ENCODE measurements around the gene GALK2.
"Not testable (repeated sequence)": the region's sequence is repeated elsewhere in the genome, so short reads cannot be mapped to it uniquely, and the experiment has no call there.

Gene GALK2

DNA sequence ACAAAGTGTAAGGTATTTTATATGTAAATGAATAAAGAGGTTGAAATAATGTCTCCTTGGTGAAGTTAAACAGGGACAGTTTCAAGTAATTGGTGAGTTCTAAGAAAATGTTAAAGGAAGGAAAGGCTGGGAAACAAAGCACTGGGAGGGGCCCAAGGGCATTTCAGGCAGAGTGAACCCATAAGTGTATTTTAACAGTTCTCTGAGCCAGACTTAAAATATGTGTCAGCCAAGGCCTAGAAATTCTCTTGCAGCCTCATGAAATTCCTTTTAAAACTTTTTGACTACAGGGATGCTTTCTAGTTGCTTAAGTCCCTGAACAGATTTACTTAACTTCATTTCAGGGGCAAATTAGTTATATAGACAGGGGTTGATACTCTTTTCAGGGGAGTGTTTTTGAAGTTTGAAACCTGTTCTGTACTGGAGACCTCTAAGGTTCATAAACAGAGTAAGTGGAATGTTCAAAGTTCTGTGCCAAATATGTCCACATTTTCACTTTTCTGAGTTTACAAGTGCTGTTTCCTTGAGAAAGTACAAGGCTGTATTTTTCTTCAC is 77.6 kb downstream of the GALK2 start:
- peak; percentile 37 to 39 for DNase-seq (ENCODE audit: low read depth in 2 of 2)
- H3K4me3 ChIP-seq (replicated peaks in 1 of 2; ENCODE audit: low read depth in 2 of 2, low read length in 2 of 2) = no peak overlapping the region
- TF ChIP-seq, protein P1, sequence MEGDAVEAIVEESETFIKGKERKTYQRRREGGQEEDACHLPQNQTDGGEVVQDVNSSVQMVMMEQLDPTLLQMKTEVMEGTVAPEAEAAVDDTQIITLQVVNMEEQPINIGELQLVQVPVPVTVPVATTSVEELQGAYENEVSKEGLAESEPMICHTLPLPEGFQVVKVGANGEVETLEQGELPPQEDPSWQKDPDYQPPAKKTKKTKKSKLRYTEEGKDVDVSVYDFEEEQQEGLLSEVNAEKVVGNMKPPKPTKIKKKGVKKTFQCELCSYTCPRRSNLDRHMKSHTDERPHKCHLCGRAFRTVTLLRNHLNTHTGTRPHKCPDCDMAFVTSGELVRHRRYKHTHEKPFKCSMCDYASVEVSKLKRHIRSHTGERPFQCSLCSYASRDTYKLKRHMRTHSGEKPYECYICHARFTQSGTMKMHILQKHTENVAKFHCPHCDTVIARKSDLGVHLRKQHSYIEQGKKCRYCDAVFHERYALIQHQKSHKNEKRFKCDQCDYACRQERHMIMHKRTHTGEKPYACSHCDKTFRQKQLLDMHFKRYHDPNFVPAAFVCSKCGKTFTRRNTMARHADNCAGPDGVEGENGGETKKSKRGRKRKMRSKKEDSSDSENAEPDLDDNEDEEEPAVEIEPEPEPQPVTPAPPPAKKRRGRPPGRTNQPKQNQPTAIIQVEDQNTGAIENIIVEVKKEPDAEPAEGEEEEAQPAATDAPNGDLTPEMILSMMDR (IDR thresholded peaks at IDR 0.05; ENCODE audit: low read depth, low read length) = no peak

DNA sequence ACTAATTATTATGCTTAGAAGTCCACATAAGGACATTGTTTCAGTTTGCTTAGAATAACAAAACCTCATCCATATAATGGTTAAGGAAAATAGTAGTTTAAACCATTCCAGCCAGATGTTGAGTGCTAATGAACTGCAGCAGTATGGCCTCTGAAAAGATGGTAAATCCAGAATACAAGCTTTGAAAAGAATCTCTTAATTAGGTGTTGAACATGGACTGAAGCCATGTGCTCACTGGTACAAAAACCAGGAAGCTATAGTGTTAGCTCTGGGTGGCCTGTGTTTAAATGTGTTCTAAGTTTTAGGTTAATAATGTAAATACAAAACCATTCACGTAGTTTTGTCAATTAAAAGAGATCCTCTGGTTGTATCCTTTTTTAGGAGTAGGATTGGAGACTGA is 78.2 kb downstream of the GALK2 start:
- DNase-seq (ENCODE audit: low read depth in 2 of 2) = no peak
- TF ChIP-seq, protein P1 (IDR thresholded peaks at IDR 0.05; ENCODE audit: low read depth, low read length) = no peak
- no peak overlapping the region for H3K4me3 ChIP-seq (replicated peaks in 1 of 2; ENCODE audit: low read depth in 2 of 2, low read length in 2 of 2)

DNA sequence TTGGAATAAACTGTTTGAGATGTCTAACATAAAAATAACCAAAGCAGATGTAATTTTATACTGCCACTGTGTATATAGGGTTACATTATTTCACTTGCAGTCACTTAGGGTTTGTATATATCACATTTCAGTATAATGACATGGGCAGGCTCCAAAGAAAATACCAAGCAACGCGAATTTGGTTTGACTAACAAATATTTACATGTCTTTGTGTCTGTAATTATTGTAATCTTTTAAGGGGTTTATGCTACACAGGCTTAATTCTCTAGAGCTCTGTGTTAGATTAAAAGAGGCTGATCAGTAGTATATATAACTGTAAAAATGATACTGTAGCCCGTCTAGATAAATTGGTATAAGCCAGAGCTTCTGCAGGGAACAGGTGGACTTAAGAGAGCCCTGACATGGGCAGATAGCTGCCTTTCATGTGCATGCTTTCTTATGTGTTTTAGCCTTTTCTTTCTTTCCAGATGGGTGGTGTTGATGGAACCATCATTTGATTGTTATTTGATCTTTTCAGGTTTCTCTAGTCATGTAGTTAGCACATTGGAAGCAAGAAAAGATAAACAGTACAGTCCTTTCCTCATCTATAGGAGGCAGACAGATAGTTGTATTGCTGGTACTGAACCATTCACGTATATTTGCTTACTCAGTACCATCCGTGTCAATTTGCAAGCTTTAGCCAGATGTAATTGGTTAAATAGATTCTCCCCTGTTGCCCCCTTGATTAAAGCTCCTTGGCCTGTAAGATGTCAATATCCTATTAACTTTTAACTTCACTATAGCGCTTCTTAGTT is 86.1 kb downstream of the GALK2 start:
- no peak for DNase-seq (ENCODE audit: low read depth in 2 of 2)
- H3K4me3 ChIP-seq (replicated peaks in 1 of 2; ENCODE audit: low read depth in 2 of 2, low read length in 2 of 2) = no peak overlapping the region
- TF ChIP-seq, protein P1 (IDR thresholded peaks at IDR 0.05; ENCODE audit: low read depth, low read length) = no peak

DNA sequence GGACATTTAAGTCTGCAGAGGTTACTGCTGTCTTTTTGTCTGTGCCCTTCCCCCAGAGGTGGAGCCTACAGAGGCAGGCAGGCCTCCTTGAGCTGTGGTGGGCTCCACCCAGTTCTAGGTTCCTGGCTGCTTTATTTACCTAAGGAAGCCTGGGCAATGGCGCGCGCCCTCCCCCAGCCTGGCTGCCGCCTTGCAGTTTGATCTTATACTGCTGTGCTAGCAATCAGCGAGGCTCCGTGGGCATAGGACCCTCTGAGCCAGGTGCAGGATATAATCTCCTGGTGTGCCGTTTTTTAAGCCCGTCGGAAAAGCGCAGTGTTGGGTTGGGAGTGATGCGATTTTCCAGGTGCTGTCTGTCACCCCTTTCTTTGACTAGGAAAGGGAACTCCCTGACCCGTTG is 95.1 kb downstream of the GALK2 start:
- H3K4me3 ChIP-seq (replicated peaks in 1 of 2; ENCODE audit: low read depth in 2 of 2, low read length in 2 of 2); DNase-seq (ENCODE audit: low read depth in 2 of 2): not testable (repeated sequence)

DNA sequence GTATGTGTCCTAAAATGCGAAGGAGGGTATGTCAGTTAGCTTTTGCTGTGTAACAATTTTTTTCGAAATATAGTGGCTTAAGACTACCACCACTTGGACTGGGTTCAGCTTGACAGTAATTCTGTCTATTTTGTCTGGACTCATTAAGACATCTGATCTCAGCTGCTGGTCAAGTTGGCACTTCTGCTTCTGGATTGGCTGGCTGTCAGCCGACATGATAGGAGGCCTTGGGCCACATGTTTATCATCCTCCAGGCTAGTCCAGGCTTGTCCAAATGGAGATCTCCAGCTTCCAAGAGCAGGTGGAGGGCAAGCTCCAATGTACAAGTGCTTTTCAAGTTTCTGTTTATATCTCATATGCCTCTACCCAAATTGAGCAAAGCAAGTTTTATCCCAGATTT is 95.9 kb downstream of the GALK2 start:
- DNase-seq (ENCODE audit: low read depth in 2 of 2) = no peak
- no peak overlapping the region for H3K4me3 ChIP-seq (replicated peaks in 1 of 2; ENCODE audit: low read depth in 2 of 2, low read length in 2 of 2)

DNA sequence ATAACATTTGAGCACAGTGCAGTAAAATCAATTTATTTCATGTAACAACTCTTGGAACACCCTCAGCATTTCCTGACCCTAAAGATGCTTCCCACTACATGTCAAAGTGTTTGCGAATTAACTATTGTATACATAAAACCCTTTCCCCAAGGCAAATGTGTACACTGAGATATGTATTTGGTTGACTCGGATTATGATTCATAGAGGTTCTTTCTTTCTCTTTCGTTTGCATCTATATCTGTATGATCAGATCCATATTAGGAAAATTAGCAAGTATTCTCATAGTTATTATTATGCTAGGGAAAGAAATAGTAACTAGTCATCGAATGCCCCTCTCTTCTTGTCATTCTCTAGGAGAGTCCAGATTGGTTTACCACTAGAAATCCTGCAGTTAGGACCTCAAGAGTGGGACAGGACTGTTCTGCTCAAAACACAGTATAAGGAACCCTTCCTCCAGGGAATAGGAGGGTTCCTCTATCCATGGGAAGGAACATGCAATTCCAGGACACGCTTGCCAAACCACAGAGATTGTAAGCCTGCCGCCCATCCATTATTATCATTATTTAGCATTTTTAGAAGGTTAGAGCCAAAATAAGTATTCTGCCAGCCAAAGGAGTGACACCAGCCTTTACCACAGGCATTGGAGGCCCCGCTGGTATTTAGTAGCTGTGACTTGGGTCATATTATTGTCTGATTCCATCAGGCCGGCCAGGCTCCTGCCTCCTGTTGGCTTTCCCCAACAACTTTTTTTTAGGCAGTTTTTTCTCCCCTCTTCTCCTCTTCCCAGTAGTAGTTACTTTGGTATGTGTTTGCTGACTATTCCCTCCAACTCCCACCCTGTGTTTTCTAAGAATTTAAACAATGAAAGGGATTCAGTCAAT is 100.7 kb downstream of the GALK2 start:
- peak overlapping the region in 1 of 2 donors; percentile 15 for H3K4me3 ChIP-seq (replicated peaks in 1 of 2; ENCODE audit: low read depth in 2 of 2, low read length in 2 of 2)
- TF ChIP-seq, protein P1 (IDR thresholded peaks at IDR 0.05; ENCODE audit: low read depth, low read length) = no peak
- DNase-seq (ENCODE audit: low read depth in 2 of 2) = peak; percentile 70 to 91

More for the DNA sequence above, 95.9 kb downstream of the GALK2 start:
- TF ChIP-seq, protein P1 (IDR thresholded peaks at IDR 0.05; ENCODE audit: low read depth, low read length) = no peak

Measured in cardiac fibroblast (primary cell).